GM18502 (cell line): Measurements from ENCODE around the gene SAMM50.
A peak's percentile ranks its signal among the peaks of the same experiment; 100 is the strongest.

Experiments used
- ATAC-seq: cut with Tn5 transposase; IDR thresholded peaks from one replicate; pipeline ENCODE4 v1.9.1; 2021; ENCODE audit warnings: mild to moderate bottlenecking; ENCODE audit not compliant: unreplicated experiment, poor library complexity

SAMM50 gene

DNA sequence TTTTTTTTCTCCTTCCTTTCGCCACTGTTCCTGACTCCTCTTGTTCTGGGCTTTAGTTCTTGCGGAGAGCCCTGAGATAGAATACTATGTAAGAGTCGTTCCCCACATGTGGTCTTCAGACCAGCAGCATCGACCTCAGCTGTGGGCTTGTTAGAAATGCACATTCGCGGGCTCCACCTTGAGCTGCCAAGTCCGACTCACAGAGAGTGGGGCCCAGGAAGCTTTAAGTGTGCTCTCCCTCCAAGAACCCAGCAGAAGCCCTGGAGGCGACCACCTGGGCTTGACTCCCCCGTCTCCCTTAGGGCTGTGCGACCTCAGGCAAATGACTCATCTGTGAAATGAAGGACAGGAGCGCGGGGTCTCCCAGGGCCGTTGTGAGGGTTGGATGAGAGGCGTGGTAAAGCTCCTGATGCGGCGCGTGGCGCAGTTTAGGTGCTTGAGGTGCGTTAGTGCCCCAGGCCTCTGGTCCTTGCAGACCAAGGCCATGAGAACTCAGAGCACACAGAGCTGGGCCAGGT lies 18.8 kb downstream of the SAMM50 start:
- ATAC-seq = no peak

DNA sequence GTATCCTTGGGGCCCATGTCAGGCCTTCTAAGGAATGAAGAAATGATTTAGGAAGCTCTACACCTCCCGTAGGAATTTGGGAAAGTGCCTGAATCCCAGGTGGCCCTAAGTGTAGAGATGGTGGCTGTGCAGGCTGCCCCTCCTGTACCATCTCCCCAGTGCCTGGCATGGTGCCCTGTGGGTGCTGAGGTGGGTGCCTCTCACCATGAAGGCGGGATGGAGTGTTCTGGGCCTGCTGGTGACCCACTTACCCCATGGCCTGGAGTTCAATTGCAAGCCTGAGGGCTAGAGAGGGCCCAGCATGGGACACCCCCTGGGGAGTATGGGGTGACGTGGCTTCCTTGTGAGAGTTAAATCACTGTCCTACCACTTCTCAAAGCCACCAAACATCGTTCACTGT lies 19.8 kb downstream of the SAMM50 start:
- ATAC-seq = no peak

DNA sequence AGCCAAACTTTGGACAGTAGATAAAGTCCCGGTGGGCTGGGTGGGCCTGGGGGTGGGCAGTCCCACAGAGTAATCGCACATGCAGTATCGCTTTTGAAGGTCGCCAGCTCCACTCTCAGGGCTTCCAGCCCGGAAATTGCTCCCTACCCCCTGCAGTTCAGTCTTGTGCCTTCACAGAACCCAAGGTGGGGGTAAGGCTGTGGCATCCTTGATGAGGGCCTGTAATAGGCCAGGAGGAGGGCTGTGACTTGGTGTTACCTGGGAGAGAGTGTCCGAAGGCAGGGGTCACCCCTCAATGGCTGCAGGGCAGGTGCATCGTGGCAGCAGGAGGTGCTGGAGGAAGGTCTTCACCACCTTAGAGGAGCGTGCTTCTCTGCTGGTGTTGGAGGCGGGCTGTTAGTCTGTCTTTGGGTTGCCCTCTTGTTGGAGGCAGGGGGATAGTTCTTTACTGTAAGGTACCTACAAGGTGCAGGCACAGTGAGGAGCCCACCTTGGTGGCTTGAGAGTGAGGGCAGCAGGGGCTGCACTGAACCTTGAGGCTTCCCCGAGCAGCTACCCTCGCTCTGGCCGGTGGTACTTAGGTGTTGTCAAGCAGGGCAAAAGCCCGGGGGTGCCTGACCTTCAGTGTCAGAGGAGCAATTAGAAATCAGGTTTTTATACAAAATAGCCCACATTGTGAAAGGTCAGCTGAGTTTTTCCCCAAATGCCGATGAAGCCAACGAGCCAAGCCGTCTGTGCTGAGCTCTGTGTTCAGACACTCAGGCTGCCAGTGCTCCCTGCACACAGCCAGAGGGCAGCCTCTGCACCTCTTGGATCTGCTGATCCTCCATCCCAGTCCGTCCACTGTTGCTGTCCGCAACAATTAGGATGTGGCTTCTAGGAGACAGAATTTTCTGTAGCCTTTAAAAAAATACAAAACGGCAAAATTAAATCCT lies 21.9 kb downstream of the SAMM50 start:
- no peak for ATAC-seq

DNA sequence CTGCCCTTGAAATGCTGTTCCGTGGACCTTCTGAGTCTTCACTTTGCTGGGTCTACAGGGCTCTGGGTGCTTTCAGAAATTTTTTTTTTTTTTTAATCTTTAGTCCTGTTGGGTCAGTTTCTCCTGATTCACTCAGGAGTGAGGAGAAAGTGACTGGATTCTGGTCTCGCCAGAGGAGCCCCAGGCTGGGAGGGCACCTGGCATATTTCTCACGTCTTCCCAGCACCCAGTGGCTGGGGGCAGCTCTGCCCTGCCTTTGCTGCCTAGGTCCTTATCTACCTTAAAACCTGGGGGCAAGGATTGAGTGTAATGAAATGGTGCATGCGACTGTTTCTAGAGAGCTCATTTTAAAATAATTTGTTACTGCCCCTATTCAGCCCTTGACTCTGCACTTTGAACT lies 23.3 kb downstream of the SAMM50 start:
- no peak for ATAC-seq

DNA sequence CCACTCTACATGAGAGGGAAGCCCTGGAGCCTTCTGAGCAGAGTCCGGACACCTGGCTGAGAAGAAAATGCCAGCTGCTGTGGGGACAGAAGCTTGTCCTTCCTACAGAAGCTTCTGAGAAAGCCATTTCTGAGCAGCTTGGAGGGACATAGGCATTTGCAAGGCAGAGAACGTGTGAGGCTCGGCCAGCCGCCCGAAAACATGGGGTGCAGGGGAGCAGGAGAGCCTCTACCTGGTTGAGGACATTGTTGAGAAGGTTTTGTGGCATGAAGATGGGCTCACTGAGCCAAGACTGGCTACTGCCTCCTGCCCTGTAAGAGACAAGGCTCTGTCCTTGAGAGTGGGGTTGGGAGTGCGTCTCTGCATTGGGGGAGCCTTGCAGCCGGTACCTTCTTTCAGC lies 25.3 kb downstream of the SAMM50 start:
- no peak for ATAC-seq

DNA sequence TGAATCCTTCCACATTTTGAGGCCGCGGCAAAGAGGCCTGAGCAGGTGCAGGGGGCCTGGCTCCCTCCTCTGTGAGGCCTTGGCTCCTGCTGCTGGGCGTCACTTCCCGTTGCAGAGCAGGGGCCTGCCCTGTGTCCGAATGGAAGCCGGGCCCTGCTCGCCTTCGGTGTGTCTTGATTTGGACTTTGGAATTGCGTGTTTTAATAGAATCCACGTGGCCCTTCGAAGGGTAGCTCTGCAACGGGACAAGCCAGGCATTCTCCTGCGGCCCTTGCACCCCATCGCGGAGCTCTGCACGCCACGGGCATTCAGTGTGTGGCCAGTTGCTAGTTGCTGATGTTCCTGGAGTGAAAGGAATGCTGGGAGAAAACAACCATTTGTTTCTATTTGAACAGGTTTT lies 25.8 kb downstream of the SAMM50 start:
- no peak for ATAC-seq

DNA sequence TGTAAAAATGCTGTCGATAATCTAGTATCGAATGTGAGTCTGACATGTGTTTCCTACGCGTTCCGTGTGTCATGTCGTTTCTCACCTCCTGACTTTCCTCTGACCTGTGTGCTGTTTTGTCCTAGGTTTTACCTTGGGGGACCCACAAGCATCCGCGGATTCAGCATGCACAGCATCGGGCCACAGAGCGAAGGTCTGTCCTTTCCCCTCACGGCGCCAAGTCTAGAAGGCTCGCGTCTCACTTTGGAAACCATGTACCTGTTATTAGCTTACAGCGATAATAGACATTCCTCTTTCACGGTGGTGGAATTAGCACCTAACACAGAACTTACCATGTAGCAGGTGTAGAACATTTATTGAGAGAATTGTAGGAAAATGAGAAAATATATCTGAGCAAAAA lies 28.6 kb downstream of the SAMM50 start:
- ATAC-seq = no peak

DNA sequence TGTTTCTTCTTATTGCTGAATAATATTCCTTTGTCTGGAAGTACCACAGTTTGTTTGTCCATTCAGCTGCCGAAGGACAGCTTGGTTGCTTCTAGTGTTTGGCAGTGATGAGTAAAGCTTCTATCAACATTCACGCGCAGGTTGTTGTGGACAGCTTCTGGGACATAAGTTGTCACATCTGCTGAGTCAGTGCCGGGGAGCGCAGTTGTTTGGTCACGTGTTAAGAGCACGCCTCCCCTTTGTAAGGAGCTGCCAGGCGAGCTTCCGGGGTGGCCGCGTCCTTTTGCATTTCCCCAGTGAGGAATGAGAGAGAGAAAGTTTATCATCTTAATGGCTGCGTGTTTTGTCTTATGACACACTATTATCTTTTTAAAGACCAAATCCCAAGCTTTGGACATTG lies 30.3 kb downstream of the SAMM50 start:
- ATAC-seq = no peak

DNA sequence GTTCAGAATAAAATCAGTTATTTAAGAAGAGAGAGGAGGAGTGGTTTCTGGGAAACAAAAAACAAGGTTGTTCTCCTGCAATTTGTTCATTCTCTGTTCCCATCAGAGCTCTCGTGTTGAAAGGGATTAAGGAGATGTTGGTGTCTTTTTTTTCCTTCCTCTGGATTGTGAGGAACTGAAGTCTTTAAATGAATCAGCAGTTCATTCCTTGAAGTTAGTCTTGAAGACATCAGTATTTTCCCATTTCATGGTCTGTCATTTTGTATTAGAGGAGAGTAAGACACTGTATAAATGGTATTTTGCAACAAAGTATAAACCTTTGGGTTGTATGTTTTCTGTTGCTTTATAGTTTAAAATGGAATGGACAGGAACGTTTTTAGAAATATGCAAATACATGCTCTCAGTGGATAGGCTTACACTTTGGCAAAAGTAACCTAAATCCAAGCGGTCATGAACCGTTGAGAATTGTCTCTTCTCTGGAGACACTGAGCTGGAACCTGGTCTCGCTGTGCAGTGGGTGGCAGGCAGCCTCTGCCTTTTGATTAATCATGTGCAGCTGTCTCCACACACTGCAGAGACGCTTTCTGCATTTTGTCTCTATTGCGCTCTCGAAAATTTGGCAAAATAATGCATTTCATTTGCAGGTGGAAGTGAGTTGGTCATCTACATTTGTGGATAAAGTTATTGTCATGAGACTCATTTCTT lies 33.0 kb downstream of the SAMM50 start:
- no peak for ATAC-seq

DNA sequence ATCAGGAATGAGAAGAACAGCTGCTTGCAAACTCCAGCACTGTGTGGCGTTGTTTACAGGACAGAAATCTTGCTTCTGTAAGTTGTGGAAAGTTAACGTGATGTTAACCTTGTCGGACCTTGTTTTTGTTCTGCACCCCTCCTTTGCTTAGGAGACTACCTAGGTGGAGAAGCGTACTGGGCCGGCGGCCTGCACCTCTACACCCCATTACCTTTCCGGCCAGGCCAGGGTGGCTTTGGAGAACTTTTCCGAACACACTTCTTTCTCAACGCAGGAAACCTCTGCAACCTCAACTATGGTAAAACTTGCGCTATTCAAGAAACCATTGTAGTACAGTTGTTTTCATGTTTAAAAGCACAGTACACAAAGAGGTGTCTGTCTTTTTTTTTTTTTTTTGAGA lies 33.7 kb downstream of the SAMM50 start:
- no peak for ATAC-seq

DNA sequence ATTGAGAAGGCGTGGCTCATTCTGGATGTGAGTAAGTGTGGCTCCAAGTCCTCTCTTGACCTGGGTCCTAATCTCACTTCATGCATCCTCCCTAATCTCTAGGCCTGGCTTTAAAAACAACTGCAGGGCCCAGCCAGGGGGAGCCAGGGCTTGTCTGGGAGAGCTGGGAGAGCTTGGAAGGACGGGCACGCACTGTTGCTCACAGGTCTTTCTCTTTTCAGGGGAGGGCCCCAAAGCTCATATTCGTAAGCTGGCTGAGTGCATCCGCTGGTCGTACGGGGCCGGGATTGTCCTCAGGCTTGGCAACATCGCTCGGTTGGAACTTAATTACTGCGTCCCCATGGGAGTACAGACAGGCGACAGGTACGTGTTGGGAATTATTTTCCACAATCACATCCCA lies 34.8 kb downstream of the SAMM50 start:
- ATAC-seq = no peak

DNA sequence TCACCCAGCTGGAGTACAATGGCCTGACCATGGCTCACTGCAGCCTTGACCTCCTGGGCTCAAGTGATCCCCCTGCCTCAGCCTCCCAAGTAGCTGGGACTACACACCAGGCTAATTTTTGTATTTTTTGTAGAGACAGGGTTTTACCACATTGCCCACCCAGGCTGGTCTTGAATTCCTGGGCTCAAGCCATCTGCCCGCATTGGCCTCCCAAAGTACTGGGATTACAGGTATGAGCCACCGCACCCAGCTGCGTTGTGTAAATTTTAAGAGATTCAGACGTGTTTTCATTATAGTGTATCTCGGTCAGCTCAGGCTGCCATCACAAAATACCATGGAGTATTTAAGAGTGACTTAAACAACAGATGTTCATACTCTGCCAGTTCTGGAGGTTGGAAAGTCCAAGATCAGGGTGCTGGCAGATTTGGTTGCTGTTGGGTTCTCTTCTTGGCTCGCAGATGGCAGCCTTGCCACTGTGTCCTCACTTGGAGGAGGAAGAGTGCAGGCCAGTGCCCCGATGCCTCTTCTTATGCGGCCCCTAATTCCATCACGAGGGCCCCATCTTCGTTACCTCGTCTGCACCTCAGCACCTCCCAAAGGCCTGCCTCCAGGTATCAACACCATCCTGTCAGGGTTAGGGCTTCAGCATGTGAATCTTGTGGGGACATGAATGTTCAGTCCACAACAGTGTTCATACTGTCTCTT lies 36.2 kb downstream of the SAMM50 start:
- ATAC-seq = no peak

DNA sequence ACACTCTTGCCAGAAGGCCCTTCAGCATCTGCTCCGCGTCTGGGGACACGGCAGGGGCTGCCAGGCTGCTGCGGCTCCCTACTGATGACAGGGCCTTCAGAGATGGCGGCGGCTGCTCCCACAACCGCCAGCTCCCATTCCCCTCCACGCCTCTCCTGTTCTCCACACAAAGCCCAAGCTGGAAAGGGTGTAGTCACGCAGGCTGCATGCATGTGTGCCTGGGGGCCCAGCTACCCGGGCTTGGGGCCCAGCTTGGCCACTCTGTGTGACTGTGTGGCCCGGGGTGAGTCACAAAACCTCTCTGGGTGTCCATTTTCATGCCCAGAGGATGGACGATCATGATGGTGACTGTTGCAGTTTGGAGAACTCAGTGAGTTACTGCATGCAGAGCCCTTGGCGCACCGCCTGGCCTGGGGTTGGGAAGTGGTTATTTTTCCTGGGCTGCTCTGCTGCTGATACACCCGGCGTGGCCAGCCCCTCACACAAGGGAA lies 37.1 kb downstream of the SAMM50 start:
- no peak for ATAC-seq

DNA sequence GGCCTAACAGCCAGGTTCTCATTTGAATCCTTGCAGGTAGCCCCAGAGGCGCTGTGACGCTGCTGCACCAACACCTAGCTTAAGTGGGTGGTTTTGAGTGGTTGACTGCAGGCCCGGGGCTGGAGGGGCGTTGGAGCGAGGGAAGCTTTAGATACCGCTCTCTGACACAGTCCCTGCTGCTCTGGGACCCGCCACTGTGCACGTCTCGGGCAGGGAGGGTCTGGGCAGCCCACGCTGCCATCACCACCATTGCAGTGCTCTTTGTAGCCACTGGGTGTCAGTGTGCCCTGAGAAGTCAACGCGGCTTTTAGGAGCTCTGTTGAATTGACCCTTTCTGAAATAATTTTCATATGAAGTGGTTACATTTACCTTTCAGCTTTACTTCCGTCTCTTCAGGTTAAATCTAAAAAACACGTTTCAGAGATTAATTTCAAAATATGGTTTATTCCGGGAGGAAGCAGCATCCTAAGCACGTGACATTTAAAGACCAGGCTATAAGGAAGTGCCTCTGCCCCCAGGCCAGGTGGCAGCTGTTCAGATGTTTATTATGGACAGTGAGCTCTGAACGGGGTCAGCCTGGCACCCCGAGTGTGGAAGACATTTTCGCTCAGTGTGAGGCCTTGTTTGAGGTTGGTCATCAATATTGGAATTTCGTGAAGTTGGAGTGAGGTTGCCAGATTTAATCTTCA lies 38.0 kb downstream of the SAMM50 start:
- no peak for ATAC-seq

DNA sequence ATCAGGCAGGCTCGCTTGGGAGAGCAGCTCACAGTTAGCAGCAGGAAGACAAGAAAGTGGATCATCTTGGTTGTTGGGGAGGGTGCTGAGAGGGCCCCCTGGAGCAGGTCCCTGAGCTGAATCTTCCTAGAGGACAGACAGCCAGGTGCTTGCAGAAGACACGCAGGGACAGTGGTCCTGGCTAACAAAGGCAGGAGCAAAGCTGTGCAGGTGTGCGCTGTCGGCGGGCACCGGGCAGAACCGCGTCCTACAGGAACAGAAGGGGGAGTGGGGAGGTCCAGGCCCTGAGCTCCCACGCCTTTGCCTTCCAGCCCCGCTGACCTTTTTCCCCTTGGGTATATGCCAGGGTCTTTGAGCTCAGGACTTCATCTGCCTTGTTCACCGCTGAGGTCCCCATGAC lies 38.8 kb downstream of the SAMM50 start:
- no peak for ATAC-seq

DNA sequence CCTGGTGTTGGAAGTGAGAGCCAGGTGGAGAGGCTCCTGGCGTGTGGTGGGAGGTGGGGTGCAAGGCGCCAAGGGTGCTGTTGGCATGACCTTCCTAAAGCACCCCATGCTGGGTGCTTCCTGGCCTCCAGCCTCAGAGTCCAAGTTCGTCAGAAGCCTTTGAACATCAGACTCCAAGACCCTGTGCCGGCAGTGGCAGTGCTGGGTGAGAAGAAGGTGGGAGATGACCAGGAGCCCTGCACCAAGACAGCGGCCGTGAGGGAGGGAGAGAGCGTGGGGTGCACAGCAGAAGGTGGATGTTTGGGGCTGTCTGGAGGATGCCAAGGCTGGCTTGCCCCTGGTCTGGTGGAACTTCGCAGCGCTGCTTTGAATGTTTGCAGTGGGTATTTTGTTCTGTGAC lies 39.2 kb downstream of the SAMM50 start:
- no peak for ATAC-seq

DNA sequence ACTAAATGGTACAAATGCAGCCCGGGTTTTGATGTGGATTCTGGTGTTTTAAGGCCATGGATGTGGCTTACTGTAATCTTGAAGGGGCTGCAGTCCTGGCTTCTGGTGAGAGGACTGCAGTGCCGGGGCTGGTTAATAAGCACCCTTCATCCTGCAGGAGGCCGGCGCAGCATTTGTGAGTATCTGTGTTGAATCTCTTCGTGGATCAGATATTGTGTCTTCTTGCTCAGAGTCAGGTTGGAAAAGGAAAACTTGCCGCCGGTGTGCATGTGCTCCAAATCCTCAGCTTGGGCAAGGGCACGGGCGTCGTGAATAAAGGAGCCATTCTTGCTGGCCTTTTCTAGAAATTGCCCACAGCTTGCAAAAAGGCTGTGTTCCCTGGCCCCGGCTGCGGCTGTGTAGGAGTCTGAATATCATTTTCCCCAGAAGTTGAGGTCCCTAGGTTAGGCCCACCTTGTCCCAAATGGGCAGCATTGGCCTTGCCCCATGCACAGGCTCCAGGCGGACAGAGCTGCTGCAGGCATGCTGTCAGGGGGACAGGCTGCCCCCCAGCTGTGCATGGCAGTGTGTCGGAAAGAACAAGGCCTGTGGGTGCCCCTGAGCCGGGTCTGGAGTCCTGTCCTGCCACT lies 39.9 kb downstream of the SAMM50 start:
- no peak for ATAC-seq

DNA sequence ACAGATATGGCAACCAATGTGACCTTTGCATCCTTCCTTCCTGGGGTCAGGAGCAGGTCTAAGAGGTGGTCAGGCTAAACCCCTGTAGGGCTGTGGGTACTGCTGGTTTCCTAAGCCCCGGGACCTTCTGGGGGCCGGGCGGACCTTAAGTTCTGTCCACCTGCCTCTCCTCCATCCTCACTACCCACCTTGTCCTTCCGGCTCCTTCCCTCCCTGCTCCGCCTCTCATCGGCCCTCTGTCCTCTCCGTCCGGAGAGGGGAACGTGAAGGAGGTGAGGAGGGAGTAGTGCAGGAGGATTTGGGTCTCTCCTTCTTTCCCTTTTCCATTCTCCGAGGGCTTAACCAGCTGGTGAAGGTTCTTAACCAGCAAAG lies 40.5 kb downstream of the SAMM50 start:
- peak; percentile 12 for ATAC-seq

DNA sequence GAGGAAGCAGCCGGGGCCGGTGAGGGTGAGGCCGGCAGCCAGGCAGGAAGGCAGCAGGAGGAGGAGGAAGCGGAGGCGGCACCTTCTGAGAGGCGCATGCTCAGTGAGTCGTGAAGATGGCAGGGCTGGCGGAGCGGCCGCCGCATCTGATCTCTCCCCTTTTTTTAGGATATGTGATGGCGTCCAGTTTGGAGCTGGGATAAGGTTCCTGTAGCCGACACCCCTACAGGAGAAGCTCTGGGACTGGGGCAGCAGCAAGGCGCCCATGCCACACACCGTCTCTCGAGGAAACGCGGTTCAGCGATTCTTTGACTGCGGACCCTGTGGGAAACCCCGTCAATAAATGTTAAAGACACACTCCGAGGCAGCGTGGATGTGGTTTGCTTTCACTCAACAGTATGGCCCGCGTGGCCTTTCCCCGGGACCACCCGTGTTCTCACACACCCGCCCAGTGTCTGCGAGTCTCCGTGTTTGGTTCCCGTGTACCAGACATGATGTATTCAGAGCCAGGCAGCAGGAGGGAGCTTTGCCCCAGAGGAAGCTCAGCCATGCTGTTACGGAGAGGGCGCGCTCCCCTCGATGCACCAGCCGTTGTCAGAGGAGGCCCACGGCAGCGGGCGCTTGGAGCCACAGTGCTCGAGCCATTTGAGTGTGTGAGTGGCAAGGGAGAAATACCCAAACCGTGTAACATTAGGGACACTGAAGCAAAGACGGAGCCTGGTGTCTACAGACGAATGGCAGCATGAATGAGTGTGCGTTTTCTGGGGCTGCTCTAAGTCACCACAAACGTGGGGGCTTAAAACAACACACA lies 41.1 kb downstream of the SAMM50 start:
- ATAC-seq = peak; percentile 74
